B cell (primary cell): ENCODE data around the gene HYDIN. TPM values are rescaled to one million over a fixed set of nuclear protein-coding genes. Genes with fewer than 3 reads are reported as not detected.

Source experiments
- ATAC-seq: fragments of 200-7000 bp; cut with Tn5 transposase; one replicate; pipeline ENCODE4 v1.10.0; 2021; ENCODE audit warnings: low read depth, mild to moderate bottlenecking, moderate number of reproducible peaks, moderate library complexity
- CTCF ChIA-PET: fragments of 350-600 bp; sonication (Branson Sonifier 250); formaldehyde crosslinking; loops from one replicate; lab custom pipeline; 2021; ENCODE audit warnings: antibody characterized with exemption, inconsistent platforms; lab: Charles Lee
- POLR2A ChIA-PET: fragments of 350-600 bp; sonication (Branson Sonifier 250); formaldehyde crosslinking; loops from one replicate; lab custom pipeline; 2021; ENCODE audit warnings: antibody characterized with exemption; lab: Charles Lee
- DNase-seq: peaks from one replicate; pipeline ENCODE4 v3.0.0; 2013
- H2AFZ ChIP-seq: 2 replicates; pipeline ENCODE4 v1.6.1; 2012; ENCODE audit warnings: mild to moderate bottlenecking, low read depth, low read length; ENCODE audit not compliant: insufficient read depth, poor library complexity, severe bottlenecking
- H3K27ac ChIP-seq, 2 donors: 1 replicate in 1 of 2; 2 replicates in 1 of 2; pipeline ENCODE4 v1.5.1; 2012 to 2013; ENCODE audit warnings: low read length in 2 of 2, mild to moderate bottlenecking in 2 of 2, moderate library complexity in 1 of 2
- H3K27me3 ChIP-seq, 4 experiments: fragments of 200-600 bp in 1 of 4; sonication (generic) in 1 of 4; replicated peaks in 1 of 4; 1 replicate in 2 of 4; 2 replicates in 2 of 4; pipeline versions ENCODE4 v1.6.1 to v1.7.0; 2013 to 2016; ENCODE audit warnings: low read length in 3 of 4, mild to moderate bottlenecking in 2 of 4, mixed read lengths in 1 of 4, moderate library complexity in 1 of 4; ENCODE audit not compliant: insufficient read depth in 4 of 4, control insufficient read depth in 3 of 4; ENCODE audit errors: control extremely low read depth in 1 of 4
- H3K36me3 ChIP-seq, 2 experiments: replicated peaks in 1 of 2; 1 replicate in 1 of 2; 2 replicates in 1 of 2; pipeline versions ENCODE4 v1.6.1 to v1.7.1; 2013; ENCODE audit warnings: low read length in 1 of 2; ENCODE audit not compliant: insufficient read depth in 2 of 2, control insufficient read depth in 1 of 2; ENCODE audit errors: control extremely low read depth in 1 of 2, extremely low read depth in 1 of 2
- H3K4me1 ChIP-seq, 2 donors: fragments of 200-600 bp in 1 of 2; sonication (generic) in 1 of 2; 1 replicate in 1 of 2; 2 replicates in 1 of 2; pipeline versions ENCODE4 v1.5.1 to v1.6.1; 2013 to 2017; ENCODE audit warnings: low read length in 2 of 2; ENCODE audit not compliant: control insufficient read depth in 2 of 2, insufficient read depth in 2 of 2
- H3K4me2 ChIP-seq: replicated peaks from 2 replicates; pipeline ENCODE3; 2012; ENCODE audit warnings: mild to moderate bottlenecking, low read depth, low read length; ENCODE audit not compliant: poor library complexity, severe bottlenecking
- H3K4me3 ChIP-seq, 5 experiments: fragments of 200-600 bp in 1 of 5; sonication (generic) in 1 of 5; 1 replicate in 3 of 5; 2 replicates in 2 of 5; pipeline versions ENCODE4 v1.5.1 to v1.7.0; 2011 to 2016; ENCODE audit warnings: low read length in 4 of 5, mild to moderate bottlenecking in 4 of 5, low read depth in 2 of 5, control low read depth in 1 of 5, moderate library complexity in 1 of 5; ENCODE audit not compliant: insufficient read depth in 1 of 5; ENCODE audit errors: control extremely low read depth in 1 of 5, extremely low read depth in 1 of 5
- H3K79me2 ChIP-seq: fragments of 200-600 bp; sonication (generic); one replicate; pipeline ENCODE4 v1.6.0; 2016; ENCODE audit warnings: low read length; ENCODE audit not compliant: control insufficient read depth, insufficient read depth
- H3K9ac ChIP-seq: fragments of 200-600 bp; sonication (generic); 2 replicates; pipeline ENCODE4 v1.6.1; 2017; ENCODE audit warnings: mild to moderate bottlenecking, low read length, moderate library complexity
- H3K9me3 ChIP-seq, 3 donors: one replicate each; pipeline versions ENCODE4 v1.6.1 to v1.7.1; 2013; ENCODE audit warnings: low read length in 2 of 3; ENCODE audit not compliant: control insufficient read depth in 2 of 3, insufficient read depth in 1 of 3; ENCODE audit errors: control extremely low read depth in 1 of 3
- H4K20me1 ChIP-seq: 2 replicates; pipeline ENCODE4 v1.6.0; 2012; ENCODE audit warnings: mild to moderate bottlenecking, low read length; ENCODE audit not compliant: insufficient read depth, control insufficient read depth, poor library complexity, severe bottlenecking
- H3K27ac Mint-ChIP-seq: one replicate; pipeline ENCODE4 v1.8.0; 2021; ENCODE audit warnings: mixed read lengths
- H3K27me3 Mint-ChIP-seq: one replicate; pipeline ENCODE4 v1.8.0; 2021; ENCODE audit warnings: mixed read lengths
- H3K4me1 Mint-ChIP-seq: one replicate; pipeline ENCODE4 v1.8.0; 2021; ENCODE audit warnings: mixed read lengths
- H3K4me3 Mint-ChIP-seq: one replicate; pipeline ENCODE4 v1.8.0; 2021; ENCODE audit warnings: mixed read lengths
- H3K9me3 Mint-ChIP-seq: one replicate; pipeline ENCODE4 v1.8.0; 2022; ENCODE audit warnings: mixed read lengths; ENCODE audit not compliant: insufficient read depth
- EZH2 ChIP-seq: IDR thresholded peaks from 2 replicates; pipeline ENCODE4 v1.6.1; 2012; ENCODE audit warnings: borderline replicate concordance, low read depth, mild to moderate bottlenecking, moderate library complexity, low read length; ENCODE audit not compliant: insufficient read depth, poor library complexity, severe bottlenecking
- WGBS: methylation state at CpG from one replicate; pipeline ENCODE4 v1.1.5; 2013; ENCODE audit warnings: missing lambda C conversion rate; ENCODE audit not compliant: insufficient coverage; 5-methylcytosine and 5-hydroxymethylcytosine counted together
- intact Hi-C: fragments of 100-400 bp; cut with micrococcal nuclease; formaldehyde crosslinking; loops from one replicate; pipeline ENCODE4 v1.10.0; 2022
- polyA plus RNA-seq: library from polyadenylated mRNA; depleted of rRNA; stranded (reverse); fragments of >200 nt; gene quantifications from 2 replicates; pipeline ENCODE4 v1.2.3, GENCODE V29; 2012
- total RNA-seq, 2 donors: library from RNA; stranded (reverse); fragments of 120-200 nt in 1 of 2; gene quantifications; 1 replicate in 1 of 2; 2 replicates in 1 of 2; pipeline versions ENCODE4 v1.2.3 to v1.2.4, GENCODE V29; 2013 to 2022
- TF ChIP-seq, protein P1 (sequence below): fragments of 200-600 bp; IDR thresholded peaks from one replicate; pipeline ENCODE4 v1.8.0; 2022; ENCODE audit warnings: antibody characterized with exemption, mild to moderate bottlenecking

Gene HYDIN
- total and polyA plus RNA-seq, 2 donors (not counting 1 experiment from before 2014, with no cell fraction given): 0.10 TPM; not detected in 1

DNA sequence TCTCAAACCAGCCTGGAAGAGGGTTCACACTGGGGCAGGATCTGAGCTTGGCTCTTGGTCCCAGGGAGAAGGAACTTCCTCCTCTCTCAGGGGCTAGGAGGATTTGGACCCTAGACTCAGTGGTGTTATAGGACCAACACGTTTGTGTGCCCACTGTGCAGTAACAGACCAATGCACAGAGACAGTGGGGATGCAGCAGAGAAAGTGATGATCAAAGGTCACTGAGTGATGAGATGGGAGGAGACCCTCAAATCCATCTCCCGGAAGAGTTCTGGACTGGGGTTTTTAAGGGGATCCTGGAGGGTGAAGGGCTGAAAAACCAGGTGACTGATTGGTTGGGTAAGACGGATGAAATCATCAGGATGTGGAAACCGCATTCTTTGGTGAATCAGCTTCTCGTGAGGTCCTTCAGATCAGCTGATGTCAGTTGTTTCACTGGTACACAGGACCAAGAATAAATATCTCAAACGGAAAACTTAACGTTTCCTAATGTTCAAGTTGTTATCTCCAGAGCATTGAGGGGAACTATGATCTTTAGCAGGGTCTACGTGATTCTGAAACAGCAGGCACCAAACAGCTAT lies 426.3 kb downstream of the HYDIN start:
- H3K79me2 ChIP-seq: peaks cover 15% of the 10 kb centered on the region
- no peak overlapping the region for H3K9ac ChIP-seq
- peaks cover 8% of the 10 kb centered on the region for H4K20me1 ChIP-seq
- no peak overlapping the region for H3K4me3 ChIP-seq
- no peaks in the 10 kb centered on the region for H3K36me3 ChIP-seq
- H3K27ac ChIP-seq: no peak overlapping the region
- 79% methylated on average over 7 of the region's 8 CpGs for WGBS
- DNase-seq: no peak
- Mint-ChIP-seq H3K27ac (no peak overlapping the region), H3K9me3 (no peaks in the 10 kb centered on the region), H3K4me1 (peaks cover 21% of the 10 kb centered on the region), H3K27me3 (peaks cover 16% of the 10 kb centered on the region), H3K4me3 (no peak overlapping the region)
- intact Hi-C loops: loop anchor here (5.0 to 10.0 kb wide), 4 partner anchors 758 to 1962 kb away; partner anchors contain the start of genes DHX38, PHLPP2, TANGO6 and TXNL4B
- POLR2A ChIA-PET: no interaction called here
- H3K4me2 ChIP-seq: no peak overlapping the region
- H3K4me1 ChIP-seq: peaks cover 11 to 16% of the 10 kb centered on the region in 2 donors
- peaks cover 0 to 7% (median 3%) of the 10 kb centered on the region in 4 experiments for H3K27me3 ChIP-seq
- peaks cover 0 to 2% (median 2%) of the 10 kb centered on the region in 3 donors for H3K9me3 ChIP-seq
- CTCF ChIA-PET: interaction anchor here (2.5 kb wide), 1 partner anchor 33 kb away, joined by 8 read pairs; no protein-coding TSS in a partner anchor
- no peak for TF ChIP-seq EZH2
- TF ChIP-seq, protein P1, sequence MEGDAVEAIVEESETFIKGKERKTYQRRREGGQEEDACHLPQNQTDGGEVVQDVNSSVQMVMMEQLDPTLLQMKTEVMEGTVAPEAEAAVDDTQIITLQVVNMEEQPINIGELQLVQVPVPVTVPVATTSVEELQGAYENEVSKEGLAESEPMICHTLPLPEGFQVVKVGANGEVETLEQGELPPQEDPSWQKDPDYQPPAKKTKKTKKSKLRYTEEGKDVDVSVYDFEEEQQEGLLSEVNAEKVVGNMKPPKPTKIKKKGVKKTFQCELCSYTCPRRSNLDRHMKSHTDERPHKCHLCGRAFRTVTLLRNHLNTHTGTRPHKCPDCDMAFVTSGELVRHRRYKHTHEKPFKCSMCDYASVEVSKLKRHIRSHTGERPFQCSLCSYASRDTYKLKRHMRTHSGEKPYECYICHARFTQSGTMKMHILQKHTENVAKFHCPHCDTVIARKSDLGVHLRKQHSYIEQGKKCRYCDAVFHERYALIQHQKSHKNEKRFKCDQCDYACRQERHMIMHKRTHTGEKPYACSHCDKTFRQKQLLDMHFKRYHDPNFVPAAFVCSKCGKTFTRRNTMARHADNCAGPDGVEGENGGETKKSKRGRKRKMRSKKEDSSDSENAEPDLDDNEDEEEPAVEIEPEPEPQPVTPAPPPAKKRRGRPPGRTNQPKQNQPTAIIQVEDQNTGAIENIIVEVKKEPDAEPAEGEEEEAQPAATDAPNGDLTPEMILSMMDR: no peak
- no peak overlapping the region for H2AFZ ChIP-seq
- no peak for ATAC-seq

DNA sequence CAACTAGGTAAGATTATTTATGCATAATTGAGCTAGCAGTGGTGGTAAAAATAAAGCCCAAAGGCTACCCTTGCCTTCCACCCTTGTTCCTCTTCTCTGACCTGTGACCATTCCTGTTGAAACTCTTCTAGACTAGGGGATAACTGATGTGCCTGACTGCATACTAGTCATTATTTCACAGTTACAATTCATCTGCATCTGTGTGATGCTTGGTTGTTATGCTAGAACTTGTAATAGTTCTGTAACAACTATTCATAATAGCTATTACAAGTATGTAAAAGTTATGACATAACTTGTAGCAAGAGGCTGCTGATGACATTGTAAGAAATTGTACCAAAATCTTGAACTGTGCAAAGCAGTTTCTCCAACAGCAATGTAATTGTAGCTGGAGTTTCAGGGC lies 427.2 kb downstream of the HYDIN start:
- H3K4me3 Mint-ChIP-seq: no peak overlapping the region
- no peak overlapping the region for H2AFZ ChIP-seq
- H3K36me3 ChIP-seq: peaks cover 3 to 5% of the 10 kb centered on the region in 2 experiments
- H3K9me3 Mint-ChIP-seq: no peaks in the 10 kb centered on the region
- H3K4me2 ChIP-seq: no peak overlapping the region
- peaks cover 26% of the 10 kb centered on the region for H3K4me1 Mint-ChIP-seq
- peaks cover 17% of the 10 kb centered on the region for H4K20me1 ChIP-seq
- H3K9ac ChIP-seq: no peak overlapping the region
- intact Hi-C loops: loop anchor here (5.0 to 10.0 kb wide), 4 partner anchors 759 to 1961 kb away; partner anchors contain the start of genes DHX38, PHLPP2, TANGO6 and TXNL4B
- no peak overlapping the region for H3K4me3 ChIP-seq
- POLR2A ChIA-PET: no interaction called here
- peaks cover 24% of the 10 kb centered on the region for H3K79me2 ChIP-seq
- H3K9me3 ChIP-seq: peaks cover 0 to 2% (median 2%) of the 10 kb centered on the region in 3 donors
- no peak overlapping the region for H3K27ac ChIP-seq
- peaks cover 12% of the 10 kb centered on the region for H3K27me3 Mint-ChIP-seq
- peaks cover 0 to 6% (median 2%) of the 10 kb centered on the region in 4 experiments for H3K27me3 ChIP-seq
- H3K4me1 ChIP-seq: peaks cover 11 to 21% of the 10 kb centered on the region in 2 donors
- CTCF ChIA-PET: interaction anchor here (2.5 kb wide), 1 partner anchor 32 kb away, joined by 8 read pairs; no protein-coding TSS in a partner anchor
- ATAC-seq (no peak), DNase-seq (no peak)
- TF ChIP-seq, protein P1: no peak
- TF ChIP-seq EZH2: no peak
- no peak overlapping the region for H3K27ac Mint-ChIP-seq
